ENCODE measurements around the gene DMBX1. TPM values are rescaled to one million over a fixed set of nuclear protein-coding genes. Genes with fewer than 3 reads are reported as not detected.

The DMBX1 gene
- total RNA-seq, 2 experiments from 2014 or later: 0.08 TPM; not detected in 1

- Mint-ChIP-seq H3K27me3 (ENCODE audit: low read depth) (peaks cover 72% of the 10 kb centered on the region), H3K27ac (no peak overlapping the region), H3K9me3 (ENCODE audit: insufficient read depth) (no peaks in the 10 kb centered on the region), H3K4me3 (no peak overlapping the region), H3K4me1 (ENCODE audit: low read depth) (no peaks in the 10 kb centered on the region), H3K36me3 (ENCODE audit: low read depth) (no peaks in the 10 kb centered on the region)
- CTCF ChIA-PET: interaction anchor here (1.5 kb wide), 1 partner anchor 49 kb away, joined by 7 read pairs; no protein-coding TSS in a partner anchor
- ATAC-seq (no peak), DNase-seq (no peak)
- POLR2A ChIA-PET: no interaction called here
Observed at GRCh38 chr1:46495778-46496177, 6.1 kb downstream of the DMBX1 start.

DNA sequence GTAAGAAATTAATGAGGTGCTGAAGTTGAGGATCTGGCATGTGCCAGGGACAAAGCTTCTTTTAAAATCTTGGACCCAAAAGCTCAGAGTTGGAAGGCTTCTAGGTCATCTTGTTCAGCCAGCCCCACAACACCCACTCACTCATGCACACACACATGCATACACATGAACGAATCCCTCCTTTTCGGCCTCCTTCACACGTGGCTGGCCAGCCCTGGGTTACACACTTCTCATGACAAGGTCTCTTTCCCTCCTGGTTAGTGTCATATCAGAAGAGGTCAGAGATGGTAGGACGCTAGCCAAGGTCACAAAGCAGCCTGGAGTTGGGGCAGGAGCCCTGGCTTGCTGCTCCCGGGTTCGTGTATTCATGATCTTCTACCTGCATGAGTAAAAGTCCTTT, 6.9 kb downstream of the DMBX1 start:
- Mint-ChIP-seq H3K27me3 (ENCODE audit: low read depth) (peaks cover 69% of the 10 kb centered on the region), H3K4me3 (no peak overlapping the region), H3K36me3 (ENCODE audit: low read depth) (no peaks in the 10 kb centered on the region), H3K4me1 (ENCODE audit: low read depth) (no peaks in the 10 kb centered on the region), H3K27ac (no peak overlapping the region), H3K9me3 (ENCODE audit: insufficient read depth) (no peaks in the 10 kb centered on the region)
- no peak for ATAC-seq
- POLR2A ChIA-PET: no interaction called here
- DNase-seq: no peak
- CTCF ChIA-PET: no interaction called here

DNA sequence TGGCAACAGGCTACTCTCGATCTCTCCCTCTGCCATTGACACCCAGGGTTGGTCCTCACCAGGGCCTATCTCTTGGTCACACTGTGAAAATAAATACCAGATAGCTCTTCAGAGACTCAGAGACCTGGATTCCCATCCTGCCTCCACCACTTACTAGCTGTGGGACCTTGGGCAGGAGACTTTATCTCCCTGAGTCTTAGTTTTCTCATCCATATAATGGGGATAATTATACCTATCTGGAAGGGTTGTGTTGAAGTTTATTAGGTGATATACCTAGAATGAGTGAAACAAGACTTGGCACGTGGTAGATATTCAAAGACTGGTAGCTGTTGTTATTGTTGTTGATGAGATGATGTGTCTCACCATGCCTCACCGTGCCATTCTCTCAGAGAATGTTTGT, 7.4 kb downstream of the DMBX1 start:
- Mint-ChIP-seq H3K27ac (no peak overlapping the region), H3K4me1 (ENCODE audit: low read depth) (no peaks in the 10 kb centered on the region), H3K9me3 (ENCODE audit: insufficient read depth) (no peaks in the 10 kb centered on the region), H3K4me3 (no peak overlapping the region), H3K27me3 (ENCODE audit: low read depth) (peaks cover 66% of the 10 kb centered on the region), H3K36me3 (ENCODE audit: low read depth) (no peaks in the 10 kb centered on the region)
- ChIA-PET POLR2A (no interaction called here), CTCF (no interaction called here)
- DNase-seq (no peak), ATAC-seq (no peak)

DNA sequence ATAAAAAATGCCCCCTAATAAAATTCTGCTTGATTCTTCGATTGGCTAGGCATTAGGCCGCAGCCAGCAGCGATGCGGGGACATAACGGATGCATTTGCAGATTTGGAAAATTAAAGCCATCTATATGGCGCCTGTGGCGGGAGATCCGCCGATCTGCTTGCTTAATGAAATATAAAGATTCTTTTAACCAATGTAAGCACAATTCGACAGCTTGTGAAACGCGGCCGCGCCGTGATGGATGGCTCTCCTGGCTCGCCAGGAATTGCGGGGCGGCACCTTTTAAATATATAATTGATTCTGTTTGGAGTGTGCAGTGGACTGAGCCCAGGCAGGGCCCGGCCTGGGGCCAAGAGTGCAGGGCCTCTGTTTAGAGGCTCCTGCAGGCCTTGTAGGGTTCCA, 8.0 kb downstream of the DMBX1 start:
- Mint-ChIP-seq H3K27me3 (ENCODE audit: low read depth) (peaks cover 63% of the 10 kb centered on the region), H3K4me3 (no peak overlapping the region), H3K36me3 (ENCODE audit: low read depth) (no peaks in the 10 kb centered on the region), H3K4me1 (ENCODE audit: low read depth) (no peaks in the 10 kb centered on the region), H3K27ac (no peak overlapping the region), H3K9me3 (ENCODE audit: insufficient read depth) (no peaks in the 10 kb centered on the region)
- DNase-seq (no peak), ATAC-seq (no peak)
- CTCF ChIA-PET: no interaction called here
- POLR2A ChIA-PET: no interaction called here

GRCh38 chr1:46501528-46501927, 11.9 kb downstream of the DMBX1 start:
- Mint-ChIP-seq H3K4me1 (ENCODE audit: low read depth) (no peaks in the 10 kb centered on the region), H3K27me3 (ENCODE audit: low read depth) (peaks cover 38% of the 10 kb centered on the region), H3K4me3 (no peak overlapping the region), H3K27ac (no peak overlapping the region), H3K36me3 (ENCODE audit: low read depth) (no peaks in the 10 kb centered on the region), H3K9me3 (ENCODE audit: insufficient read depth) (no peaks in the 10 kb centered on the region)
- DNase-seq (no peak), ATAC-seq (no peak)
- POLR2A ChIA-PET: interaction anchor here (1.0 kb wide), 1 partner anchor 8 kb away, joined by 3 read pairs; no protein-coding TSS in a partner anchor
- CTCF ChIA-PET: interaction anchor here (1.5 to 2.0 kb wide), 2 partner anchors 14 to 55 kb away, joined by 5 to 7 read pairs; no protein-coding TSS in a partner anchor

DNA sequence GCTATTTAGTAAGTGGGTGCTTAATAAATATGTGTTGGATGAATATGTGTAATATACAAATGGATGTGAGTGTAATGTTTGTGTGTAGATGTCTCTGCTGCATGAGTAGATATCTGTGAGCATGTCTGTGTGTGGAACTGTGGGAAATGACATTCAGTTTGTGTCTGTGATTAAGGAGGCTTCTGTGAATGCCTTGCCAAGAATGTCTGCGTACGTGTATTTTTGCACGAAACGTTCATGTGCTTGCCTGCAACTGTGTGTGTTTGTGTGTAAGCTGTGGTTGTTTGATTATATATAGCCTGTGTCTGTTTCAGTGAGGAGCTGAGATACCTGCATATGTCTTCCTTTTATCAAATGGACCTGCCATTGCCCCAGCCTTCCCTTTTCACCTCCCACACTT, 13.8 kb downstream of the DMBX1 start:
- ChIA-PET POLR2A (no interaction called here), CTCF (interaction anchor here (2.0 kb wide), 1 partner anchor 57 kb away, joined by 7 read pairs; no protein-coding TSS in a partner anchor)
- Mint-ChIP-seq H3K36me3 (ENCODE audit: low read depth) (no peaks in the 10 kb centered on the region), H3K27me3 (ENCODE audit: low read depth) (peaks cover 31% of the 10 kb centered on the region), H3K4me1 (ENCODE audit: low read depth) (no peaks in the 10 kb centered on the region), H3K9me3 (ENCODE audit: insufficient read depth) (no peaks in the 10 kb centered on the region), H3K4me3 (no peak overlapping the region), H3K27ac (no peak overlapping the region)
- DNase-seq (no peak), ATAC-seq (no peak)

DNA sequence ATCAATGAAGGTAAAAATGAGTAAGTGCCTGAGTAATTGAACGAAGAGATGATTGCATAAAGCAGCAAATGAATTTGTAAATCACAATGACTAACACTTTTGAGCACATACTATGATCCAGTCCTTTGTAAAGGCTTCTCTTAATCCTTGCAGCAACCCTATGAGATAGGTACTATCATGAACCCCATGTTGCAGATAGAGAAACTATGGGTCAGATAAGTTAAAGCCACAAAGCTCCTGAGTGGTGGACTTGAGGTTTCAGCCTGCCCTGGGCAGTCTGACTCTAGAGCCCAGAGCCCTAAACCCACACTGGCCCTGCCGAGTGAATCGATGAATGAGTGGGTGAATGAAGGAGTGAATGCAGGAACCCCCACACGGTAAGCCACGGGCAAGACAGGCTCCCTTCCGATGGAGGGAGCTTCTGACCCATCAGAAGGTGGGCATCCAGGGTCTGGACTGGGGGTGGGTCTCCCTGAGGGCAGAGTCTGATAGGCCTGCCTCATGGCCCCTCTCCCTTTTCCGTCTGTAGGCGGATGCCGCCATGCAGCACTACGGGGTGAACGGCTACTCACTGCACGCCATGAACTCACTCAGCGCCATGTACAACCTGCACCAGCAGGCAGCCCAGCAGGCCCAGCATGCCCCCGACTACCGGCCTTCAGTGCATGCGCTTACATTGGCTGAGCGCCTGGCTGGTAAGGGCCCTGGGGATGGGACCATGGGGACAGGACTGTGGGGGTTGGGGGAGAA, 17.0 kb downstream of the DMBX1 start:
- Mint-ChIP-seq H3K27ac (no peak overlapping the region), H3K4me3 (no peak overlapping the region), H3K4me1 (ENCODE audit: low read depth) (no peaks in the 10 kb centered on the region), H3K27me3 (ENCODE audit: low read depth) (peaks cover 18% of the 10 kb centered on the region), H3K36me3 (ENCODE audit: low read depth) (no peaks in the 10 kb centered on the region), H3K9me3 (ENCODE audit: insufficient read depth) (no peaks in the 10 kb centered on the region)
- DNase-seq (no peak), ATAC-seq (no peak)
- CTCF ChIA-PET: interaction anchor here (1.6 kb wide), 1 partner anchor 20 kb away, joined by 4 read pairs; no protein-coding TSS in a partner anchor
- POLR2A ChIA-PET: interaction anchor here (0.8 kb wide), 1 partner anchor 13 kb away, joined by 4 read pairs; no protein-coding TSS in a partner anchor

DNA sequence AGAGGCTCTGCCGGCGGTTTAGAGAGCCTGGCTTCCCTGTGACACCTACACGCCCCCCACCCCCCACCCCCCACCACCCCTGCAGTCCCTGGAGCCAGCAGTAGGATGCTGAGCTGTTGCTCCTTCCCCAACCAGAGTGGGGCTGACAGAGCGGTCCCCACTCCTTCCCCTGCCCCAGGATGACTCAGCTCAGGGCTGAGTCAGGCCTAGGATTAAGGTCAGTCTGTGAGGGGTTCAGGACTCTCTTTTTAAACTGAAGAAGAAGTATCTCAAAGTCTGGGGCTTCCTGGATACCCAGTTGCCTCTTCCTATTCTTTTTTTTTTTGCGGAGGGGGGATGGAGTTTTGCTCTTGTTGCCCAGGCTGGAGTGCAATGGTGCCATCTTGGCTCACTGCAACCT, 19.1 kb downstream of the DMBX1 start:
- DNase-seq (no peak), ATAC-seq (no peak)
- ChIA-PET CTCF (no interaction called here), POLR2A (no interaction called here)
- no peaks in the 10 kb centered on the region for H3K36me3 Mint-ChIP-seq (ENCODE audit: low read depth)
- H3K9me3 Mint-ChIP-seq (ENCODE audit: insufficient read depth): no peaks in the 10 kb centered on the region
- peaks cover 7% of the 10 kb centered on the region for H3K27me3 Mint-ChIP-seq (ENCODE audit: low read depth)
- H3K4me3 Mint-ChIP-seq: no peak overlapping the region
- no peaks in the 10 kb centered on the region for H3K4me1 Mint-ChIP-seq (ENCODE audit: low read depth)
- H3K27ac Mint-ChIP-seq: no peak overlapping the region

DNA sequence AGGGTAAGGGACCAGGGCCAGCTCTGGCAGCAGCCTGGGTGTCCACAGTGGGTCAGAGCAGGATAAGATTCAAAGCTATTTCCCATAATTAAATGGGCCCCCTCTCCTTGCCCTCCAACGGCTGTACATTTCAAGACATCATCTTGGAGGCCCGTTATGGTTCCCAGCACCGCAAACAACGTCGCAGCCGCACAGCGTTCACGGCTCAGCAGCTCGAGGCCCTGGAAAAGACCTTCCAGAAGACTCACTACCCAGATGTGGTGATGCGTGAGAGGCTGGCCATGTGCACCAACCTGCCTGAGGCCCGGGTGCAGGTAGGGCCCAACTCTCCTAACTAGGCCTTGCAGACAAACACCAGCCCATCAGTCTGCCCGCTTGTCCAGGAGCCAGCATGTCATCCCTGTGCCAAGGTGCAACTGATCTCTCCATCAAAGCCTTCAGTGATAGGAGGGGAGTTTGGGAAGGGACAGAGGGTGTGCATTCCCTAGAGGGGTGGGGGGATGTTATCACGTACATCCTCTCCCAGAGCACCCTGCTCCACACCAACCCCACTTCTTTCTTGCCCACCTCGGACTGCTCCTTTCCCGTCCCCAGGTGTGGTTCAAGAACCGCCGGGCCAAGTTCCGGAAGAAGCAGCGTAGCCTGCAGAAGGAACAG, 20.8 kb downstream of the DMBX1 start:
- DNase-seq (no peak), ATAC-seq (no peak)
- ChIA-PET CTCF (interaction anchor here (1.2 kb wide), 1 partner anchor 19 kb away, joined by 4 read pairs; no protein-coding TSS in a partner anchor), POLR2A (no interaction called here)
- Mint-ChIP-seq H3K4me1 (ENCODE audit: low read depth) (no peaks in the 10 kb centered on the region), H3K27me3 (ENCODE audit: low read depth) (peaks cover 10% of the 10 kb centered on the region), H3K36me3 (ENCODE audit: low read depth) (no peaks in the 10 kb centered on the region), H3K4me3 (no peak overlapping the region), H3K27ac (no peak overlapping the region), H3K9me3 (ENCODE audit: insufficient read depth) (no peaks in the 10 kb centered on the region)

DNA sequence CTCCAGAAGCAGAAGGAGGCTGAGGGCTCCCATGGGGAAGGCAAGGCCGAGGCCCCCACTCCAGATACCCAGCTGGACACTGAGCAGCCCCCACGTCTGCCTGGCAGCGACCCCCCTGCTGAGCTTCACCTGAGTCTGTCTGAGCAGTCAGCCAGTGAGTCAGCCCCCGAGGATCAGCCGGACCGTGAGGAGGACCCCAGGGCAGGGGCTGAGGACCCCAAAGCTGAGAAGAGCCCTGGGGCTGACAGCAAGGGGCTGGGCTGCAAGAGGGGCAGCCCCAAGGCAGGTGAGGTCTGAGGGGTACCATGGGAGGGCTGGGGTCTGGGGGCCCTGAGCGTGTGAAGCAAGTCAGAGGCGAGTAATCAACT, 21.3 kb downstream of the DMBX1 start:
- DNase-seq (no peak), ATAC-seq (no peak)
- H3K9me3 Mint-ChIP-seq (ENCODE audit: insufficient read depth): no peaks in the 10 kb centered on the region
- H3K4me3 Mint-ChIP-seq: no peak overlapping the region
- H3K27ac Mint-ChIP-seq: no peak overlapping the region
- H3K4me1 Mint-ChIP-seq (ENCODE audit: low read depth): no peaks in the 10 kb centered on the region
- ChIA-PET CTCF (interaction anchor here (1.2 kb wide), 1 partner anchor 19 kb away, joined by 4 read pairs; no protein-coding TSS in a partner anchor), POLR2A (no interaction called here)
- H3K27me3 Mint-ChIP-seq (ENCODE audit: low read depth): peaks cover 13% of the 10 kb centered on the region
- no peaks in the 10 kb centered on the region for H3K36me3 Mint-ChIP-seq (ENCODE audit: low read depth)

DNA sequence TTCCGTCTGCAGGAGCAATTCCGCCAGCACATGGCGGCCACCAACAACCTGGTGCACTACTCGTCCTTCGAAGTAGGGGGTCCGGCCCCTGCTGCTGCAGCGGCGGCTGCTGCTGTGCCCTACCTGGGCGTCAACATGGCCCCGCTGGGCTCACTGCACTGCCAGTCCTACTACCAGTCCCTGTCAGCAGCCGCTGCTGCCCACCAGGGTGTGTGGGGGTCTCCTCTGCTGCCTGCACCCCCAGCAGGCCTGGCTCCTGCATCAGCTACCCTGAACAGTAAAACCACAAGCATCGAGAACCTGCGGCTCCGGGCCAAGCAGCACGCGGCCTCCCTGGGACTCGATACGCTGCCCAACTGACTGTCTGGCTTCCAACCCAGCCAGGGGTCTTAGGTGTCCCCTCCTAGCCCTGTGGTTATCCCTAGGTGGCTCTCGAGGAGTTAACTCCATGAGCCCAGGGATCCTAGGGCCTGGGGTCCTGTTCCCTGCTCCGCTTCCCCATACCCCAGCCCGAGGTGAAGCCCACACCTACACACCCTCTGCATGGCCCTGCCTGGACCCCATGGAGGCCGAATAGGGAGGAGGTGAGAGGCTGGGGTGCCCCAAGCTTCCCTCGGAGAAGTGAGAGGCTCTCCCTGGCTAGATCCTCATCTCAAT, 22.6 kb downstream of the DMBX1 start:
- peaks cover 22% of the 10 kb centered on the region for H3K27me3 Mint-ChIP-seq (ENCODE audit: low read depth)
- H3K36me3 Mint-ChIP-seq (ENCODE audit: low read depth): no peaks in the 10 kb centered on the region
- ATAC-seq (no peak), DNase-seq (no peak)
- H3K4me1 Mint-ChIP-seq (ENCODE audit: low read depth): no peaks in the 10 kb centered on the region
- H3K9me3 Mint-ChIP-seq (ENCODE audit: insufficient read depth): no peaks in the 10 kb centered on the region
- ChIA-PET POLR2A (no interaction called here), CTCF (interaction anchor here (1.7 kb wide), 1 partner anchor 70 kb away, joined by 5 read pairs; no protein-coding TSS in a partner anchor)
- H3K27ac Mint-ChIP-seq: no peak overlapping the region
- no peak overlapping the region for H3K4me3 Mint-ChIP-seq

DNA sequence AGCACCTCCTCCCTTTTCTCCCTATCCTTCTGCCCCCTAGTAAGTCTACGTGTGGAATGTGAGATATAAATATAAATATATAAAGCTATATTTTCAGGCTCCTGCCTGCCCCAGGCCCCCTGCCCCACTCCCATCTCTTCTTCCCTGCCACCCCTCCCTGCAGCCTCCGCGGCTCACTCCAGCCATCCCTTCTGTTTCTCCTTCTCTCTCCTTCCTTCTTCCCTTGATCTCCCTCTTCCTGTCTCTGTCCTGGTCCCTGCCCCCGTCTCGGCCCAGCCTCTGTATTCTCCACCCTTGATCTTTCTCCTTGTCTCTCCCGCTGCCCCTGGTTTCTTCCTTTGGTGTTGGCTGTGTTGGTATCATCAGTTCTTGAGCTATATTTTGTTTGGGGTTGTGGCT, 23.2 kb downstream of the DMBX1 start:
- Mint-ChIP-seq H3K4me1 (ENCODE audit: low read depth) (no peaks in the 10 kb centered on the region), H3K27me3 (ENCODE audit: low read depth) (peaks cover 23% of the 10 kb centered on the region), H3K4me3 (no peak overlapping the region), H3K27ac (no peak overlapping the region), H3K36me3 (ENCODE audit: low read depth) (no peaks in the 10 kb centered on the region), H3K9me3 (ENCODE audit: insufficient read depth) (no peaks in the 10 kb centered on the region)
- ChIA-PET POLR2A (no interaction called here), CTCF (interaction anchor here (1.2 to 1.7 kb wide), 2 partner anchors 15 to 71 kb away, joined by 3 to 5 read pairs; no protein-coding TSS in a partner anchor)
- ATAC-seq: no peak
- DNase-seq: no peak
